ENCODE results near the gene LAMTOR1.

Gene LAMTOR1

GRCh38 chr11:72088076-72088808 is 14.9 kb downstream of the LAMTOR1 start:
- H3K27ac ChIP-seq (ENCODE audit: low read depth, low read length): no peak overlapping the region
- no peaks in the 10 kb centered on the region for H3K4me1 ChIP-seq (ENCODE audit: control insufficient read depth, insufficient read depth, low read length)
- H3K9ac ChIP-seq (ENCODE audit: low read length): no peak overlapping the region
- H3K27me3 ChIP-seq (ENCODE audit: control insufficient read depth, insufficient read depth, low read length): no peaks in the 10 kb centered on the region
- H3K4me3 ChIP-seq (ENCODE audit: low read length): no peak overlapping the region
- H3K36me3 ChIP-seq (ENCODE audit: control insufficient read depth, insufficient read depth, low read length): peaks cover 16% of the 10 kb centered on the region

DNA sequence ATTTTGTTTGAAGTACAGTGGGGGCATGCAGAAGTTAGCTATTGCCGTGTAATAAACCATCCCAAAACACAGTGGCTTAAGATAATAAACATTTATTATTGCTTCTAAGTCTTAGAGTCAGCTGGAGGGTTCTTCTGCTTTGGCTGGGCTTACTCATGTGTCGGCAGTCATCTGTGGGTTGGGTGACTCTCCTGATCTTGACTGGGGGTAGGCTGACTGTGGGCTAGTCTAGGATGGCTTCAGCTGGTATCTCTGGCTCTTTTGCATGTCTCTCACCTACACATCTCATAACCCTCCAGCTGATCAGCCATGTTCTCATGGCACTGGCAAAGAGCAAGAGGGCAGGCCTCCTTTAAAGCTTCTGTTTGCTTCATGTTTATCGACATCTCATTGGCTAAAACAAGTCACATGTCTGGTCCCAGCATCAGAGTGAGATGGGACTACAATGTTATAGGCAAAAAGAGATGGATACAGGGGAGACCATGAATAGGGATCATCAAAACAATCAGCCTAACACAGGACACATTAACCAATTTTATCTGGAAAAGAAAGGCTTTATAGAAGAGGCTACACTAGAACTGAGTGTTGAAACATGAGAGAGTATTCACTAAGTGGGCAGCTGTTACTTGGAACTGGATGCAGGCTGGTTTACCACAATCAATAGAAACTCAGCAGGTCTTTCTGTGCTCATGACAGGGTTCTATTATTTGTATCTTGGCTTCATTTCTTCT is 17.3 kb downstream of the LAMTOR1 start:
- peaks cover 10% of the 10 kb centered on the region for H3K36me3 ChIP-seq (ENCODE audit: control insufficient read depth, insufficient read depth, low read length)
- H3K27ac ChIP-seq (ENCODE audit: low read depth, low read length): no peak overlapping the region
- no peaks in the 10 kb centered on the region for H3K27me3 ChIP-seq (ENCODE audit: control insufficient read depth, insufficient read depth, low read length)
- H3K4me3 ChIP-seq (ENCODE audit: low read length): no peak overlapping the region
- H3K9ac ChIP-seq (ENCODE audit: low read length): no peak overlapping the region
- H3K4me1 ChIP-seq (ENCODE audit: control insufficient read depth, insufficient read depth, low read length): peaks cover 3% of the 10 kb centered on the region

DNA sequence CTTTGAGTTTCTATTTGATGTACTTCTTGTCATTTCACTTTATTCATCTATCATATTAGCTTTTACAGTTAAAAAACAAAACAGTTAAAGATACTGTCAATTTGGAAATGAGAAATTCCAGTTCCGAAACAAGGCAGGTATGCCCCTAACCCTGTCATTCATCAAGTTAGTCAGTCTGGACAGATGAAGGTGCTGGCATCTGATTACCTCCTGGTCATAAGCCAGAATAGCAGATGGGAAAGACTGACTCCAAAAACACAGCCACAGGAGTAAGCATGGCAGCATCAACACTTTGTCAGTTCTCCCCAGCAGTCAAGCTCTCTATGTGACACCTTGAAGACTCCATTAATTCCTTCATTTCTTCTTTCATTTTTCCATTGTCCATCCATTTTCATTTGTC is 18.1 kb downstream of the LAMTOR1 start:
- H3K9ac ChIP-seq (ENCODE audit: low read length): no peak overlapping the region
- H3K4me3 ChIP-seq (ENCODE audit: low read length): no peak overlapping the region
- H3K27ac ChIP-seq (ENCODE audit: low read depth, low read length): no peak overlapping the region

DNA sequence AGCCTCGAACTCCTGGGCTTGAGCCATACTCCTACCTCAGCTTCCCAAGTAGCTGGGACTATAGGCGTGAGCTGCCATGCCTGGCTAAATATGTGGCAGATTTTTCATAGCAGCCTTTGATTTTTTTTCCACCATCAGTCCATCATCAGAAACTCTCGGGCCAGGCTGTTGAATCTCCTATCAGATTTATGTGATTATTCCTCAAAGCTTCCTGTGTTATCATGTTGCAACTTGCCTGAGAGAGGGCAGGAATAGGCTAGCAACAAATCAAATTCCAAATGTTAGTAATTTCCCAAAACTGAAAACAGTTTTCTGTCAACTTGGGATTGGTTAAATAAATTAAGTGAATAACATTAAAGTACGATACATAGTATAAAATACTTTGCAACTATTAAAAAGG is 19.0 kb downstream of the LAMTOR1 start:
- peaks cover 3% of the 10 kb centered on the region for H3K4me1 ChIP-seq (ENCODE audit: control insufficient read depth, insufficient read depth, low read length)
- no peaks in the 10 kb centered on the region for H3K27me3 ChIP-seq (ENCODE audit: control insufficient read depth, insufficient read depth, low read length)
- peaks cover 4% of the 10 kb centered on the region for H3K36me3 ChIP-seq (ENCODE audit: control insufficient read depth, insufficient read depth, low read length)
- H3K9ac ChIP-seq (ENCODE audit: low read length): no peak overlapping the region
- H3K4me3 ChIP-seq (ENCODE audit: low read length): no peak overlapping the region
- H3K27ac ChIP-seq (ENCODE audit: low read depth, low read length): no peak overlapping the region

More for the DNA sequence above, 18.1 kb downstream of the LAMTOR1 start:
- no peaks in the 10 kb centered on the region for H3K27me3 ChIP-seq (ENCODE audit: control insufficient read depth, insufficient read depth, low read length)
- H3K36me3 ChIP-seq (ENCODE audit: control insufficient read depth, insufficient read depth, low read length): peaks cover 10% of the 10 kb centered on the region
- peaks cover 3% of the 10 kb centered on the region for H3K4me1 ChIP-seq (ENCODE audit: control insufficient read depth, insufficient read depth, low read length)

GRCh38 chr11:72083414-72083813 is 19.7 kb downstream of the LAMTOR1 start:
- Histone ChIP-seq H3K9ac (ENCODE audit: low read length) (no peak overlapping the region), H3K27ac (ENCODE audit: low read depth, low read length) (no peak overlapping the region), H3K27me3 (ENCODE audit: control insufficient read depth, insufficient read depth, low read length) (no peaks in the 10 kb centered on the region), H3K4me1 (ENCODE audit: control insufficient read depth, insufficient read depth, low read length) (peaks cover 3% of the 10 kb centered on the region), H3K36me3 (ENCODE audit: control insufficient read depth, insufficient read depth, low read length) (peaks cover 1% of the 10 kb centered on the region), H3K4me3 (ENCODE audit: low read length) (no peak overlapping the region)

- Histone ChIP-seq H3K27ac (ENCODE audit: low read depth, low read length) (no peak overlapping the region), H3K9ac (ENCODE audit: low read length) (no peak overlapping the region), H3K36me3 (ENCODE audit: control insufficient read depth, insufficient read depth, low read length) (no peaks in the 10 kb centered on the region), H3K4me3 (ENCODE audit: low read length) (no peak overlapping the region), H3K27me3 (ENCODE audit: control insufficient read depth, insufficient read depth, low read length) (no peaks in the 10 kb centered on the region), H3K4me1 (ENCODE audit: control insufficient read depth, insufficient read depth, low read length) (peaks cover 3% of the 10 kb centered on the region)
Measured at GRCh38 chr11:72081821-72082453, 21.2 kb downstream of the LAMTOR1 start.

DNA sequence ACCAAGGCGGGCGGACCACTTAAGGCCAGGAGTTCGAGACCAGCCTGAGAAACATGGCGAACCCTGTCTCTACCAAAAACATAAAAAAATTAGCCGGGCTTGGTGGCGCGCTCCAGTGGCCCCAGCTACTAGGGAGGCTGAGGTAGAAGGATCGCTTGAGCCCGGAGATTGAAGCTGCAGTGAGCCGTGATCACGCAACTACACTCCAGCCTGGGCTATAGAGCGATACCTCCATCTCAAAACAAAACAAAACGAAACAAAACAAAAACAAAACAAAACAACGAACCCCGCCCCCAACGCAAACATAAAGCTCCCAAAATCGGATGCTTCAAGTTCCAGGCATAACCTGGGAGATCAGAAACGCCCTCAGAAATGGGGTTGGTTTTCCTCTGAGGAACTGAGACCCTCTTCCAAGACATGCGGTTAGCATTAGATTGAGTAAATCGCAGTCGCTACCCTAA is 21.9 kb downstream of the LAMTOR1 start:
- Histone ChIP-seq H3K36me3 (ENCODE audit: control insufficient read depth, insufficient read depth, low read length) (no peaks in the 10 kb centered on the region), H3K9ac (ENCODE audit: low read length) (peak overlapping the region; percentile 16), H3K27me3 (ENCODE audit: control insufficient read depth, insufficient read depth, low read length) (no peaks in the 10 kb centered on the region), H3K27ac (ENCODE audit: low read depth, low read length) (peak overlapping the region; percentile 72), H3K4me1 (ENCODE audit: control insufficient read depth, insufficient read depth, low read length) (peaks cover 3% of the 10 kb centered on the region), H3K4me3 (ENCODE audit: low read length) (peak overlapping the region; percentile 83)

DNA sequence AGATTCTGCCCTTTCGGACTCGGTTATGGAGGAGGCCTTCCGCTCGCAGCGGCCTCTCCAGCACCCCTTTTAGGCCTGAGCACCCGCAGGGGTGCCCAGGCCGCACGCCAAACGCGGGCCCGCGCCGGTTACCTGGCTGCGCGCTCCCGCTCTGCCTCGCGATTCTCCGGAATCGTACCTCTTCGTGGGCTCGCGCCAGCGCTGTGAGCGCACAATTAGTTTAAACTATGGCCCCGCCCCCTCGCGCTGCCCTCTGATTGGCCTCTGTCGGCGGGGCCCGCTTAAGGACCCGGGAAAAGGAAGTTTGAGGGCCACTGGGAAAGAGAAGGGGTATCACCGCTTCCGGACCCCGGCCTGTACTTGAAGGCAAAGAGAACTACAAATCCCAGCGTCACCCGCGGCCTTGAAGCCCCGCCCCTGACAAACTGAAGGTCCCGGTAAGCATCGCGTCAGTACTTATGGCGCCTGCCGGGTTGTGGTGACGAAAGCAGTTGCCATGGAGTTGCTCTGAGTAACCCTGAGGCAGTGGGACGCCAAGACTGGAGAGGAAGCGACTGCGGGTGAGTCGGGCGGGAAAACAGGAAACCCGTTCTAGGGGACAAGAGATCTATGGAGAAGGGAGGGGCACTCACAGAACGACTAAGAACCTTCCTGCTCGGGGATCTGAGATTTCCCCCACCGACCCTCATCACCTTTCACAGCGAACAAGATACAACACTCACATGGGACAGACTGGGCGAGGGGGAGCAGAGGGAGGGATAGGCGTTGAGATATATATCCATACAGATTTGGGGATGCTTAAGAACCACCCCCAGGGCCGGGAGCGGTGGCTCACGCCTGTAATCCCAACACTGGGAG is 22.5 kb downstream of the LAMTOR1 start, which contains the start of the genes LRRC51 and NUMA1:
Gene LRRC51, plus strand, starts transcription at position 525 of the 858 bp plus-strand sequence. CDS start 8,234 bp downstream, outside the sequence.
Gene NUMA1, minus strand, starts transcription at position 217 of the 858 bp plus-strand sequence. CDS start 44,599 bp downstream, outside the sequence.
- Histone ChIP-seq H3K27me3 (ENCODE audit: control insufficient read depth, insufficient read depth, low read length) (no peaks in the 10 kb centered on the region), H3K9ac (ENCODE audit: low read length) (peak within 1 kb of the TSS; percentile 16), H3K4me3 (ENCODE audit: low read length) (peak within 1 kb of the TSS; percentile 83), H3K4me1 (ENCODE audit: control insufficient read depth, insufficient read depth, low read length) (peaks cover 3% of the 10 kb centered on the region), H3K27ac (ENCODE audit: low read depth, low read length) (peak within 1 kb of the TSS; percentile 84), H3K36me3 (ENCODE audit: control insufficient read depth, insufficient read depth, low read length) (no peaks in the 10 kb centered on the region)

GRCh38 chr11:72079819-72080325 is 23.2 kb downstream of the LAMTOR1 start:
- H3K9ac ChIP-seq (ENCODE audit: low read length): peak overlapping the region; percentile 12
- peak overlapping the region; percentile 84 for H3K27ac ChIP-seq (ENCODE audit: low read depth, low read length)
- peaks cover 3% of the 10 kb centered on the region for H3K4me1 ChIP-seq (ENCODE audit: control insufficient read depth, insufficient read depth, low read length)
- H3K4me3 ChIP-seq (ENCODE audit: low read length): peak overlapping the region; percentile 83
- no peaks in the 10 kb centered on the region for H3K27me3 ChIP-seq (ENCODE audit: control insufficient read depth, insufficient read depth, low read length)
- no peaks in the 10 kb centered on the region for H3K36me3 ChIP-seq (ENCODE audit: control insufficient read depth, insufficient read depth, low read length)

GRCh38 chr11:72078477-72078876 is 24.6 kb downstream of the LAMTOR1 start:
- H3K9ac ChIP-seq (ENCODE audit: low read length): no peak overlapping the region
- H3K27ac ChIP-seq (ENCODE audit: low read depth, low read length): peak overlapping the region; percentile 55
- no peaks in the 10 kb centered on the region for H3K27me3 ChIP-seq (ENCODE audit: control insufficient read depth, insufficient read depth, low read length)
- H3K4me3 ChIP-seq (ENCODE audit: low read length): no peak overlapping the region
- H3K4me1 ChIP-seq (ENCODE audit: control insufficient read depth, insufficient read depth, low read length): peaks cover 3% of the 10 kb centered on the region
- H3K36me3 ChIP-seq (ENCODE audit: control insufficient read depth, insufficient read depth, low read length): no peaks in the 10 kb centered on the region

DNA sequence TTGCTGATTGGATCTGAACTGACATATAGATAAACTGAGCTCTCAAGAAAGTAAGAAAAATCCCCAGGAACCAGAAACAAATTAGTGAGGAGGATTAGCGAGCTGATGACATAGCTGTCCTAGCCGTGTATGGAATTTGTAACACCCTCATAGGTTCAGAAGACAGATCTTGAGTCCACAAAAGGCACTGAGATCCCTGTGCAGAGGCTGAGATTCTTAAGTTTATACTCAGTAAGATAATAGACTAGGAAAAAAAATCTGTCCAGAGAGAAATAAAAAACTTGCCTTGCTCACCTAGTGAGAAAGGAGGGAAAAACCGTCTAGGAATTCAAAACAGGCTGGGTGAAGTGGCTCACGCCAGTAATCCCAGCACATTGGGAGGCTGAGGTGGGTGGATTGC is 27.3 kb downstream of the LAMTOR1 start:
- Histone ChIP-seq H3K27ac (ENCODE audit: low read depth, low read length) (no peak overlapping the region), H3K27me3 (ENCODE audit: control insufficient read depth, insufficient read depth, low read length) (no peaks in the 10 kb centered on the region), H3K4me3 (ENCODE audit: low read length) (no peak overlapping the region), H3K4me1 (ENCODE audit: control insufficient read depth, insufficient read depth, low read length) (peaks cover 2% of the 10 kb centered on the region), H3K36me3 (ENCODE audit: control insufficient read depth, insufficient read depth, low read length) (no peaks in the 10 kb centered on the region), H3K9ac (ENCODE audit: low read length) (no peak overlapping the region)
